GM18499 (cell line): ENCODE results near the gene ARX.

Experiments
- ATAC-seq: cut with Tn5 transposase; IDR thresholded peaks from one replicate; pipeline ENCODE4 v1.9.1; 2021; ENCODE audit warnings: moderate number of reproducible peaks; ENCODE audit not compliant: insufficient read depth, unreplicated experiment

The ARX gene

GRCh38 chrX:25017667-25018247 lies 2.0 kb upstream of the ARX start:
- ATAC-seq, result no peak

GRCh38 chrX:25016938-25017598 lies 1.3 kb upstream of the ARX start:
- no peak for ATAC-seq

GRCh38 chrX:25016361-25016671 lies 551 bp upstream of the ARX start:
- ATAC-seq, result no peak

- no peak for ATAC-seq
Measured at GRCh38 chrX:25014366-25014838, 1.4 kb downstream of the ARX start.

GRCh38 chrX:25013632-25014365 lies 2.0 kb downstream of the ARX start:
- ATAC-seq, result no peak

GRCh38 chrX:25012793-25013631 lies 2.8 kb downstream of the ARX start:
- ATAC-seq, result no peak

GRCh38 chrX:25012433-25012735 lies 3.4 kb downstream of the ARX start:
- no peak for ATAC-seq

- ATAC-seq, result no peak
Measured at GRCh38 chrX:25011589-25012432, 4.0 kb downstream of the ARX start.

- no peak for ATAC-seq
Measured at GRCh38 chrX:25010784-25011588, 4.8 kb downstream of the ARX start.

- ATAC-seq, result no peak
Measured at GRCh38 chrX:25009407-25009806, 6.4 kb downstream of the ARX start.

- no peak for ATAC-seq
Measured at GRCh38 chrX:25007059-25008053, 8.4 kb downstream of the ARX start.

- no peak for ATAC-seq
Measured at GRCh38 chrX:25006586-25007058, 9.1 kb downstream of the ARX start.

GRCh38 chrX:25005382-25006185 lies 10.2 kb downstream of the ARX start:
- ATAC-seq, result no peak

- no peak for ATAC-seq
Measured at GRCh38 chrX:25005034-25005381, 10.8 kb downstream of the ARX start.

- ATAC-seq, result no peak
Measured at GRCh38 chrX:25004485-25005032, 11.2 kb downstream of the ARX start.

- no peak for ATAC-seq
Measured at GRCh38 chrX:25004040-25004439, 11.7 kb downstream of the ARX start.
